Measurements from ENCODE around the gene FOXL3.
"Not testable (repeated sequence)": the region's sequence is repeated elsewhere in the genome, so short reads cannot be mapped to it uniquely, and the experiment has no call there.

FOXL3 gene

DNA sequence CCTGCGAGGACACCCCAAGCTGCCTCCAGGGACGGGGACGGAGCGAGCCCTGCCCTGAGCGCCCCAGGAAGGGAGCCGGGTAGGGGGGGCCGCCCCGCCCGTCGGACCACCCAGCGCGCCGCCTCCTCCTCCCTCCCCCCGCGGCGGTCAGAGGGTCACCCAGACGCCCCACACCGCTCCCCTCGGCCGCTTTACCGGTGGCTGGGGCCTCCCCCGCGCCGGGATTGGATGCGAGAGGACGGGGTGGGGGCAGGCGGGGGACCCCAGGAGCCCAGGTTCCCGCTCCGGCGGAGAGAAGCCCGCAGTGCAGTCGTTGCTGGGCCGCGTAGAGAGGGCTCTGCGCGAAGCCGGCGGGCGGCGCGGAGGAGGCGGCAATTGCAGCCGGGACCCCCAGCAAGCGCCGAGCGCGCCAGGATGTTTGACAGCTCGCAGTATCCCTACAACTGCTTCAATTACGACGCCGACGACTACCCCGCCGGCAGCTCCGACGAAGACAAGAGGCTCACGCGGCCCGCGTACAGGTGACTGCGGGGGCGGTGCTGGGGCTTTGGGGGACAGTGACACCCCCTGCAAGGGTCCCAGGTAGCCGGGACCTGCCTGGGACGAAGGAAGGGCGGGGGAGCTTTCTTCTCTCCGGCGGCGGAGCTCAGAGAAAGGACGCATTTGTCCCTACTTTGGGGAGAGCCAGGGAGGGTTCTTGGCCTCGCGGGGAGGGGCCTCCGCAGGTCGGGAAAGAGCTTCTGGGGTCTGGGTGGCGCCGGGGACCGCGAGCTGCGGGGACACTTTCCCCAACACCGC is at the start of gene FOXL3:
Gene FOXL3, plus strand, starts transcription at position 415 of the 798 bp plus-strand sequence. Its CDS starts 0 bp downstream, at position 415.
- DNase-seq (ENCODE audit: low read depth), result no peak

DNA sequence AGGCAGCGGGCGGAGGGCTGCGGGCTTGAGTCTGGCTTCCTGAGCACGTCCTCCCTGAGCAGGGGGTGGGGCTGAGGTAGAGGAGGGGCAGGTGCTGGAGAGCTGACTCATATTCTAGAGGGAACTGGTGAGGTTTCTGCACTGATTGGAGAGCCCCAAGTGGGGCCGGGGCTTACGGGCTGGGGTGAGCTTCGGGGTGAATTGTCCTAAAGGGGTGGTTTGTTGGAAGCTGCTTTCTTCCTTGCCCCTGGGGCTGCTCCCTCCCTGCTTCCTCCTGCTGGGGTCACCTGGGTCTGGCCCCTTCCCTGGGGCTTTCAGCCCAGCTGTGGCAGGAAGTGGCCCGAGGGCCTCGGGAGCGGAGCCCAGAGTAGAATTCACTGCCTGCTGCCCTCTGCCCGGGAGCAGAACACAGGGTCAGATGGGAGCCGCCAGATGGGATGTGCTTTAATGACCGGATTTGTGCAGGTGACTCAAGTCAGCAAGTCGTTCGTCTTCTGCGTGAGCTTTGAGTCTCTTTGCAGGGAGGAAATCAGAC is 49.0 kb upstream of the FOXL3 start:
- DNase-seq (ENCODE audit: low read depth), result no peak

DNA sequence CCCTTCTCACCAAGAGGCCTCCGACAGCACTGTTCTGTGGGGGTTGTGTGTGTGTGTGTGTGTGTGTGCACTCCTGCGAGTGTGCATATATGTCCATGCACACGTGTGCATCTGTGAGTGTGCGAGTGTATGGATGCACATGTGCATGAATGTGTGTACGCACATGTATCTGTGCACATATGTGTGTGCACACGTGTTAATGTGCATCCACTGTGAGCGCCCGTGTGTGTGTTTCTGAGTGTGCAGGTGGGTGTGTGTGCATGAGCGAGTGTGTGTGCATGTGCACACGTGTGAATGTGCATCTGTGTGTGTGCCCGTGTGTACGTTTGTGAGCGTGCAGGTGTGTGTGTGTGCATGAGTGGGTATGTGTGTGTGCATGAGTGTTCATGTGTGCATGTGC is 48.5 kb upstream of the FOXL3 start:
- no peak for DNase-seq (ENCODE audit: low read depth)

DNA sequence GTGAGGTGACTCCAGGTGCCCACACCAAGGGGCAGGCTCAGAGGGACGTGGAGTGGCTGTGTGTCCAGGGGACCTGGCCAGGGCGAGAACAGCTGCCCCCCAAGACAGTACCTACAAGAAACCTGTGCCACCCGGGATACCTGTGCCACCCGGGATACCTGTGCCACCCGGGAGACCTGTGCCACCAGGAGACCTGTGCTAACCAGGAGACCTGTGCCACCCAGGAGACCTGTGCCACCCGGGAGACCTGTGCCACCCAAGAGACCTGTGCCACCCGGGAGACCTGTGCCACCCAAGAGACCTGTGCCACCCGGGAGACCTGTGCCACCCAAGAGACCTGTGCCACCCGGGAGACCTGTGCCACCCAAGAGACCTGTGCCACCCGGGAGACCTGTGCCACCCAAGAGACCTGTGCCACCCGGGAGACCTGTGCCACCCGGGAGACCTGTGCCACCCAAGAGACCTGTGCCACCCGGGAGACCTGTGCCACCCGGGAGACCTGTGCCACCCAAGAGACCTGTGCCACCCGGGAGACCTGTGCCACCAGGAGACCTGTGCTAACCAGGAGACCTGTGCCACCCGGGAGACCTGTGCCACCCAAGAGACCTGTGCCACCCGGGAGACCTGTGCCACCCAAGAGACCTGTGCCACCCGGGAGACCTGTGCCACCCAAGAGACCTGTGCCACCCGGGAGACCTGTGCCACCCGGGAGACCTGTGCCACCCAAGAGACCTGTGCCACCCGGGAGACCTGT is 47.0 kb upstream of the FOXL3 start:
- DNase-seq (ENCODE audit: low read depth), result not testable (repeated sequence)

DNA sequence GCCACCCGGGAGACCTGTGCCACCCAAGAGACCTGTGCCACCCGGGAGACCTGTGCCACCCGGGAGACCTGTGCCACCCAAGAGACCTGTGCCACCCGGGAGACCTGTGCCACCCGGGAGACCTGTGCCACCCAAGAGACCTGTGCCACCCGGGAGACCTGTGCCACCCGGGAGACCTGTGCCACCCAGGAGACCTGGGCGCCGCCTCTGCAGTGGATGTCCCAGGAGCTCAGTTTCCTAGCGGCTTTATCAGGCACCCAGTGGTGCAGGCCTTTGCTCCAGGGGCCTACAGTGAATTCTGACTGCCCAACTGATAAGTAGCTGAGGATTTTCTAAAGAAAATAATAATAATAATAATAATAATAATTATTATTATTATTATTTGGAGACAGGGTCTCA is 46.4 kb upstream of the FOXL3 start:
- not testable (repeated sequence) for DNase-seq (ENCODE audit: low read depth)

DNA sequence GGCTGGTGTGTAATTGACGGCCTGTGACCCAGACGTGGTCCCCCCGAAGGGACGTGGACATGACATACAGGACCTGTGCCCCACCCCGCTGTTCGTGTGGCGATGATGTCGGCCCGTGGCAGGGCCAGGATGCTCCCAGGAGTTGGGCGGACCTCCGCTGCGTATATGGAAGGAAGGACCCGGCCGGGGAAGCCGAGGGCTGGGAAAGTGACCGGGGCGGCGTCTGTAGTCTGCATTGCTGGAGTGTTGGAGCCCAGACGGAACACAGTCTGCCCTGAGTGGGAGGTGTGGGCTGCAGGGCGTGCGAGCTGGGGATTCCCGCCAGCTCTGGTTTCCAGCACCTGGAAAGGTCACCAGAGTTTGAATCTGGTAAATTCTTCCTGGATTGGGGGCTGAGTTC is 45.0 kb upstream of the FOXL3 start:
- DNase-seq (ENCODE audit: low read depth), result no peak

DNA sequence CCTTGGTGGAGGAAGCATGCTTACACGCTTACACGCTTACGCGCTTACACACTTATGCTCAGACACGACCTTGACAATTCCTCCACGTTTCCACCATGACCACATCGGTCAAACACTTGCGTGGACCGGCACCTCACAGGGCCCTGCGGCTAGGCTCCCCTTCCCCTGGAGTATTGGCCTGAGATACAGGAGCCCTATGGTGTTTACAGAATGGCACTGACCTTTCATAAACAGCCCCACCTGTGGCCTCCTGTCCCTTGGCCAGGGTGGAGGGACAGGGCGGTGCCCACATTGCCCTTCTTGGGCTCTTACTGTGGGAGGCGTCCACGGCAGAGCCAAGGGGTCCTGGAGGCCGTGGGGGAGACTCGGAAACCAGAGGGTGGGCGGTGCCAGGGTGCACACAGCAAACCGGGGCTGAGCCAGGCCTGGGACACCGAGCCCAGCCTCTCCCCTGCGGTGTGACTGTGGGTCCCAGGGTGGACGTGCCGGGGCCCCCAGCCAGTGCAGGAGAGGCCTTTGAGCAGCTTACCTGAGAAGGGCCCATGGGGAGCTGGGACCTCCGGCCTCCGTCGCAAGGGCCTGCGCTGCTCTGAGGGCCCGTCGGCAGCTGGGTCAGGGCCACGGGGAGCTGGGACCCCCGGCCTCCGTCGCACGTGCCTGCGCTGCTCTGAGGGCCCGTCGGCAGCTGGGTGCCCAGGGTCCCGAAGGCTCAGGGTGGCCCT is 44.2 kb upstream of the FOXL3 start:
- no peak for DNase-seq (ENCODE audit: low read depth)

DNA sequence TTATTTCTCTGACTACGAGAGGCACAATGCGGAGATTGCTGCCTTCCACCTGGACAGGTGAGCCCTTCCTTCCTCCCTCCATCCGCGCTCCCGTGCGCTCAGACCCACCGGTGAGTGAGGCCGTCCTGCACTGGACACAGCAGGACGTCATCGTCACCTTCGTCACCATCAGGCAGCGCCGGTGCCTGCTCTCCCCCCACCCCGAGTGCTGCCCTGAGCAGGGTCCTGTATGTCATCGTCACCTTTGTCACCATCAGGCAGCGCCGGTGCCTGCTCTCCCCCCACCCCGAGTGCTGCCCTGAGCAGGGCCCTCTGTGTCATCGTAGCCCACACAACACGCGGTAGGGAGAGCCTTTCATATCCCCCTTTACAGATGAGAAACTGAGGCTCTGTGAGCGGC is 43.5 kb upstream of the FOXL3 start:
- no peak for DNase-seq (ENCODE audit: low read depth)

DNA sequence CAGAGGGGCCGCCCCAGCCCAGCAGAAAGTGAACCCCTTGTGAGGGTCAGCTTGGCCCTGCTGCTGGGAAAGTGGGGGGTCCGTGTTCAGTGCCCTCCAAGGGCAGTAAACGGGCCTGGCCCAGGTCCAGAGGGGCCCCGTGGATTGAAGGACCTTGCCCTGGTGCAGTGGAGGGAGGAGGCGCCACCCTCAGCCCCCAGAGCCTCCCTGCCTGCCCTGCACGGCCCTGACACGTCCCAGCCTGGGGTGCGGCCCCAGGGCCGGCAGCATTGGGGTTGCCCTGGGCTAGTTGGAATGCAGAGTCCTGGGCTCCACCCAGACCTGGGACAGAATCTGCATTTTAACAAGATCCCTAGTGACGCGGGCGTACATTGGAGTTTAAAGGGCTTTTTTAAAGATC is 42.8 kb upstream of the FOXL3 start:
- no peak for DNase-seq (ENCODE audit: low read depth)

DNA sequence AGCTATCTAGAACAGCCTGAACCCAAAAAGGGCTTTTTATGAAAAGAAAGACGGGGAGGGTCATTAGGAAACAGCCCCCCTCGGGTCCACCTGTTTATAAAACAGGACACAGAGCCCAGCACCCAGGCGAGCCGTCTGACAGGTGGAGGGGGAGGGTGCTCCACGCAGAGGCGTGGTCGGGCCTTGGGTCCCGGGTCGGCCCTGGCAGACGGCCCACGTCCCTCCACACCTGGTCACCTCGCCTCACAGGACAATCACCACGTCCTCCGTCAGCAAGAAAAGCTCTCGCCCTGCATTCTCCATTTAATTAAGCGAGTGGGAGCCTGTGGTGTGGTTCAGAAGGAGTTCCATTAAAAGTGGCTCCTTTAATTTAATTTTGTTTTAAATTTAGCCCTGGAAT is 42.3 kb upstream of the FOXL3 start:
- no peak for DNase-seq (ENCODE audit: low read depth)

DNA sequence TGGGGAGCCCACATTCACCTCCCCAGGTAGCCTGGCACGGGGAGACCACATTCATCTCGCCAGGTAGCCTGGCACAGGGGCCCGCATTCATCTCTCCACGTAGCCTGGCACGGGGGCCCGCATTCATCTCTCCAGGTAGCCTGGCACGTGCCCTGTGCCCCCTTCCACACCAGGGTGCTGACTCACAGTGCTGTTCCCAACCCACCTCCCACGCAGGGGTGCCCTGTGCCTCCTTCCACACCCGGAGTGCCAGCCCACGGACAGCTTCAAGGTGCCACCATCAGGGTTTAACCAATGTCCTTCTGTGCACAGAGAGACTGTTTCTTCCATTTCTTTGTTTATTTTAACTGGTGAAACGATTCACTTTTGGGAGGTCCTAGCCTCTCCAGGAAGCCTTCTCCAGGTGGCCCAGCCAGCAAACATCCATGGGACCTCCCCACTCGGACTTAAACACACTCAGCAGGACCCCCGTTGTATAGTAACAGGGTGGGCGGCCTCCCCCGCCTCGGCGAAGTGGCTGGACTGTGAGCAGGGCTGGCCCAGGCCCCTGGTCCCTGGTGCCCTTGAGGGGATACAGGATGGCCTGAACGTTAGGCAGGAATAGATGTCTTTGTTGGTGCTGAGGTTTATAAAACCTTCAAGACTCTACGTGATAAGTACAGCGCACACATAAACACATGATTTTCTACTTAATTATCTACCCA is 41.1 kb upstream of the FOXL3 start:
- no peak for DNase-seq (ENCODE audit: low read depth)

DNA sequence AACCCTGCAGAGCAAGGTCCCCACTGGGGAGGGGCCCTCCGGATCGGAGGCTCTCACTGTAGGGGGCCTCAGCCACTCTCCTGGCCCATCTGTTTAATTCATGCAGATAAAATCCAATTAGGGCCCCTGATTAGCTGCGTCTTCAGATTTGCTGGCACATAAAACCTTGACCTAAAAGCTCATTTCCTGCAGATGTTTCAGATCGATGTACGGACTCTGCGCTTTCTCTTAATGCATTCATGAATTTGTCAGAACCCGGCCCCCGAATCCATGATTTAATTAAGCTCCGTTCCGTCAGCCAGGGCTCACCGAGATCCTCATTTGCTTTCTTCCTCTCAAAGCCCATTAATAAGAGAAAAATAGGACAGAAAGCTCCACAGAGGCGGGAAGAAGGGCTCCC is 40.0 kb upstream of the FOXL3 start:
- no peak for DNase-seq (ENCODE audit: low read depth)

DNA sequence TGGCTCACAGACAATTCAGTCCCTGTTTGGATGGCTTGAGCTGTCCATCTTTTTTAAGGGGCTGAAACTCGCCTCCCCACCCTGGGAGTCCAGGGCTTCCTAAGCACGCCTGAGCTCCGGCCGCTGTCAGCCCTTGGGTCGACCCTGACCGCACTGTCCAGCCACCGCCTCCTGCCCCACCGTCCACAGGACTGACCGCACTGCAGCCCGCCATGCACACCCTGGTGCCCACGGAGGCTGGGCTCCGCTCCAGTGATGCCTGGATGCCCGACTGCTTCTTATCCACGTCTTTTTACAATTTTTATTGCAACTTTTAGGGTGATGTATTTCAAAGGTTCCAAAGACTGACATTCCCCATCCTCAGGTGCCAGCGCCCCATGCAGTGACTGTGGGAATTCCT is 39.4 kb upstream of the FOXL3 start:
- no peak for DNase-seq (ENCODE audit: low read depth)

DNA sequence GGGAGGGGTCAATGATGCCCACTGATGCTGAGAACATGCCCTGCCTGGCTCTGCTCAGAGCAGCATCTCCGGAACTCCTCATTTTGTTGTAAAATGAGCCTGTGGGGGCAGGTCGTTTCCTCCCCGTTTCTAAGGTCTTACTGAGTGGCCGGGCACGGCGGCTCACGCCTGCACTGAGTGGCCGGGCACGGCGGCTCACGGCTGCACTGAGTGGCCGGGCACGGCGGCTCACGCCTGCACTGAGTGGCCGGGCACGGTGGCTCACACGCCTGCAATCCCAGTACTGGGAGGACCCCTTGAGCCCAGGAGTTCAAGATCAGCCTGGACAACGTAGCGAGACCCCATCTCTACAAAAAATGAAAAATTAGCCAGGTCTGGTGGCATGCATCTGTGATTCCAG is 39.0 kb upstream of the FOXL3 start:
- no peak for DNase-seq (ENCODE audit: low read depth)

DNA sequence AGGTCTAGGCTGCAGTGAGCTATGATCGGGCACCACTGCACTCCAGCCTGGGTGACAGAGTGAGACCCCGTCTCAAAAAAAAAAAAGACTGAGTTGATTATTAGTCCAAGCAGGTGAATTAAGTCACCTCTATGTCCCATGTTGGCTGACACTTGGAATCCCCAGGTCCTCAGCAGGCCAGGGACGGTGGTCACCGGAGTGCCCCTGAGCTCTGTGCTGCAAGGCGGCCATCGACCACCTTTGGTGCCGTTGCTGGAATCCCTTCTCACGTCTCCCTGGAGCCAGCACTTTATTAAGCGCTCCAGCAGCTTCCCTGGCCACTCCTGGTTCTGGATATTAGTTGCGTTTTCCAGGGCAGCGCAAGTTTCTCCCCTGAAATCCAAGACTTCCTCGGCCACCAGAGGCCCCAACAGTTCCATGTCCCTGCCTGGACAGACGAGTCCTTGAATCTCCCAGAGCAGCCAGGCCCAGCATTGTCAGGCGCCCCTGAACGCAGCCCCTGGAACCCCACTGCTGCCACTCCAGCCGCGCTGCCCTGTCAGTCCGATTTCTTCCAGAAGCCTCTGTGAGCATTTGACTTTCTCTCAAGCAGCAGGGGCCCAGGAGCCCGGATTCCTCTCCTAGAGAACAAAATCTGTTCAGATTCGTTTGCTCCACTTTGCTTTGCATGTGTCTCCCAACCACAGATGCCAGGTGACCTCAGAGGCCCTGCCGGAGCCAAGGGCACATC is 38.4 kb upstream of the FOXL3 start:
- DNase-seq (ENCODE audit: low read depth), result no peak

DNA sequence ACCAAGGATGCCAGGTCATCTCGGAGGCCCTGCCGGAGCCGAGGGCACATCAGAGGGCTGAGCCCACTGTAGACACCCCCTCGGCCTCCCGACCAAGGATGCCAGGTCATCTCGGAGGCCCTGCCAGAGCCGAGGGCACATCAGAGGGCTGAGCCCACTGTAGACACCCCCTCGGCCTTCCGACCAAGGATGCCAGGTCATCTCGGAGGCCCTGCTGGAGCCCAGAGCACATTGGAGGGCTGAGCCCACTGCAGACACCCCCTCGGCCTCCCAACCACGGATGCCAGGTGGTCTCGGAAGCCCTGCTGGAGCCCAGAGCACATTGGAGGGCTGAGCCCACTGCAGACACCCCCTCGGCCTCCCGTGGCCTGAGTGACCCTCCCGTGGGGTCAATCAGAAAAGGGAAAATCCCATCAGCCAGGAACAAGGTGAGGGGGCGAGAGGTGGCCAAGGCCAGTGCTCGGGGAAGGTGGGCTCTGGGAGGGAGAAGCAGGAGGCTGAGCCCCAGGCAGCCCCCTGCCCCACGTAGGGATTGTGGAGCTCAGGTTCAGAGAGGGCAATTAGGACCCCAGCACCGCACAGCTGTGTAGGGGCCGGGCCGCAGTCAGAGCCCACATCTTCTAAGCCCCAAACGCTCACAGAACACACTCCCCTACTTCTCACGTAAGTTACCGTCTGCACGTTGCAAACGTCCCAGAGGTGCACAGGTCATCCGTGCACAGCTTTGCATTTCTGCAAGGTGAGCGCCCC is 37.6 kb upstream of the FOXL3 start:
- DNase-seq (ENCODE audit: low read depth), result no peak

DNA sequence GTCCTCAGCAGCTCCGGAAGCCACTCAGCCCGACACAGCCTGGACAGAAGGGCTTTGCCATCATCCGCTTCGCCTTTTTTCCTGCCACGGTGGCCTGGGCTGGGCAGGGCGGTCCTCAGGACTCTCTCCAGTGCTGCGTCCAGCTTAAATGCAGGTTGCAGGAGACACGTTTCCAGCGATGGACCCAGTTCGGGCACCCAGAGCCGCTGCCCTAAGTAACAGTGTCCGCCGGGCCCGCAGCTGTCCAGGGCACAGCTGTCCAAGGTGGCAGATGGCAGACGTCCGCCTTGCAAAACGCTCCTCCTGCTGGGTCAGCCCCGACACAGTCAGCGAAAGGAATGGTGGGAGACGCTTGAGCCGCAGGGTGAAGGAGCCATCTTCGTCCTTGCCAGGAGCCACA is 37.0 kb upstream of the FOXL3 start:
- no peak for DNase-seq (ENCODE audit: low read depth)

DNA sequence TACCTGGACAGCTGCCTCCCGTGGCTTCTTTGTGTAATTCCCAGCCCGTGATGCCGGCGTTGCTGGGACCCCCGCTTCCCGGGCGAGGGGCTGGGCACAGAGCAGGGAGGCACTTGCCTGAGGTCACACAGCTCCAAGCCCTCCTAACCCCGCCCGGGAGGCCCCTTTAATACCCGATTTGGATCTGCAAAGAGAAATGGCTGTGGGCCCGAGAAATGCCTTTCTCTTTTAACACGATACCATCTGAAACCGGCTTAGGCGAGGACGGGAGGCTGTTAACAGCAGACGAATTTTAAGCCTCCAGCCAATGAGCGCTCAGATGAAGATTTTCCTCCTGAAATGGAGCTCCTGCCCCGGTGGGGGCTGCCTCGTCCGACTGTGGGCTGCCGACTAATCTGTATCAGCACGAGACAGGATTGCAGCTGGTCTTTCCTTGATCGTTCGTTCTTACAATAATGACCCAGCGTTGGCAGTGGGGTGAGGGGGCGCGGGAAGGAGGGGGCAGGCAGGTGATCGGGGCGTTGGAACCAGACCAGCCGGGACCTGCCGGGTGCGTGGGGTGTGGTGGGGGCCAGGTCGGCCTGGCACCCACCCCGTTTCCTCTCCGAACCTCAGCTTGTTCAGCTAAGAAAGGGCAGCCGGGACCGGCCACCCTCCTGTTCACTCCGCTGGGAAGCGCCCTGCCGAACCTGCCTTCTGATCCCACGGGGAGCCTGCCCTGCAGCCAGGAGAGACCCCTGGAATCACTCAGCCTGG is 36.2 kb upstream of the FOXL3 start:
- DNase-seq (ENCODE audit: low read depth), result no peak

DNA sequence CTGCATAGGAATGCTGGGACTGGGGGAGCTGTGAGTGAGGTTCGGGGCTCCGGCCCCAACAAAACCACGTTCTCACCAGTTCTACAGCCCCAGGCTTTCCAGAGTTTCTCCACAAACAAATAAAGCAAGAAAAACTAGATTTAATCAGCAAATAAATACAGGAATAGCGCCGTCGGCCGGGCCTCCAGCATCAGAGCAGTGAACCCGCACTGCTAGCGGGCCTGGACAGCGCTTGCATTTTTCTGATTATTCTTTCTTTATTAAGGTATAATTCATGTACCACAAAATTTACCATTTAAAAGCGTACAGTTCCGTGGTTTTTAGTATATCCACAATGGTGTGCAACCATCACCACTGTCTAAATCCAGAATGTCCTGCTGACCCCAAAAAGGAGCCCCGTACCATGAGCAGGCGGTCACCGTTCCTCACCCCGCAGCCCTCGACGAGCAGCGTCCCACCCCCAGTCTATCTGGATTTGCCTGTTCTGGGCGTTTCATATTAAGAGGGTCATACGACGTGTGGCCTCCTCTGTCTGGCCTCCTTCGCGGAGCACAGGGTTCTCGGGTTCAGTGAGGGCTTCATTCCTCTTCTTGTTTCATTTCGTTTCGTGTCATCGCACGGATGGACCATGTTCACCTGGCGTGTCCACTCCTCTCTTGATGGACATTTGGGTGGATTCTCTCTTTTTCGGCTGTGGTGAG is 35.5 kb upstream of the FOXL3 start:
- no peak for DNase-seq (ENCODE audit: low read depth)
